ENCODE data around the gene ZNF431. TPM values are rescaled to one million over a fixed set of nuclear protein-coding genes. Genes with fewer than 3 reads are reported as not detected.
"Not testable (repeated sequence)": the region's sequence is repeated elsewhere in the genome, so short reads cannot be mapped to it uniquely, and the experiment has no call there.

ZNF431 gene
- polyA plus RNA-seq, 1 experiment, result 4.0 TPM

DNA sequence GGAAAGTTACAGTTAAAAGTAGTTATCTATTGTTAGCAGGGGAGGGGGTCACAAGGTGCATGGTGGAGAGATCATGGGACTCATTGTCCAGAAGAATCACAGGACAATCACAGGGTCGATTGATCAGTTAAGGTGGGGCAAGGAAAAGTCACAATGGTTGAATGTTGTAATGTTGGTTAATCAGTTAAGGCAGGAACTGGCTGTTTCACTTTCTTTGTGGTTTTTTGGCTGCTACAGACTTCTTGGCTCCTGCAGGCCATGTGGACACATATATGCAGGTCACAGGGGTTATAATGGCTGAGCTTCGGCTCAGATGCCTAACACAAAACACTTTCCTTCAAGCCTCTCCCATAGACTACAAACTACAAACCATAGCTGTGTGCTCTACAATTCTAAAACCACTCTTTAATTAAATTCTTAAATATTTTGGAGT lies 6.9 kb upstream of the ZNF431 start:
- Histone ChIP-seq H3K4me3 (ENCODE audit: low read depth, low read length) (no peak overlapping the region), H3K27me3 (ENCODE audit: control insufficient read depth, insufficient read depth, low read length) (no peaks in the 10 kb centered on the region), H3K36me3 (ENCODE audit: control insufficient read depth, insufficient read depth, low read length) (no peaks in the 10 kb centered on the region)
- CTCF ChIA-PET, result no interaction called here
- TF ChIP-seq, protein P1, sequence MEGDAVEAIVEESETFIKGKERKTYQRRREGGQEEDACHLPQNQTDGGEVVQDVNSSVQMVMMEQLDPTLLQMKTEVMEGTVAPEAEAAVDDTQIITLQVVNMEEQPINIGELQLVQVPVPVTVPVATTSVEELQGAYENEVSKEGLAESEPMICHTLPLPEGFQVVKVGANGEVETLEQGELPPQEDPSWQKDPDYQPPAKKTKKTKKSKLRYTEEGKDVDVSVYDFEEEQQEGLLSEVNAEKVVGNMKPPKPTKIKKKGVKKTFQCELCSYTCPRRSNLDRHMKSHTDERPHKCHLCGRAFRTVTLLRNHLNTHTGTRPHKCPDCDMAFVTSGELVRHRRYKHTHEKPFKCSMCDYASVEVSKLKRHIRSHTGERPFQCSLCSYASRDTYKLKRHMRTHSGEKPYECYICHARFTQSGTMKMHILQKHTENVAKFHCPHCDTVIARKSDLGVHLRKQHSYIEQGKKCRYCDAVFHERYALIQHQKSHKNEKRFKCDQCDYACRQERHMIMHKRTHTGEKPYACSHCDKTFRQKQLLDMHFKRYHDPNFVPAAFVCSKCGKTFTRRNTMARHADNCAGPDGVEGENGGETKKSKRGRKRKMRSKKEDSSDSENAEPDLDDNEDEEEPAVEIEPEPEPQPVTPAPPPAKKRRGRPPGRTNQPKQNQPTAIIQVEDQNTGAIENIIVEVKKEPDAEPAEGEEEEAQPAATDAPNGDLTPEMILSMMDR (IDR thresholded peaks at IDR 0.05; ENCODE audit: insufficient read depth, low read depth, low read length), result no peak
- POLR2A ChIA-PET, result no interaction called here
- DNase-seq (ENCODE audit: low read depth), result no peak

DNA sequence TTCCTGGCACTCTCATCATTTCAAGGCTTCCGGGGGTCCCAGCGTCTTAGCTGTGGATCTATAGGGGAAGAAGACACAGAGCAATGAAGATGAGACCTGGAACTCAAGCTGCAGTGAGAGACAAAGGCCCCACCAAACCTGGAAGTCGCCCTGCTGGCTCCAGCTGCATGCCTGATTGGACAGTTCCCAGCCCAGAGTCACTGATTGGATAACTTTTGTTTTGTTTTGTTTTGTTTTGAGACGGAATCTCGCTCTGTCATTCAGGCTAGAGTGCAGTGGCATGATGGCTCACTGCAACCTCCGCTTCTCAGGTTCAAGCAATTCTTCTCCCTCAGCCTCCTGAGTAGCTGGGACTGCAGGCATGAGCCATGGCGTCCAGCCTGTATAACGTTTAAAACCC lies 6.4 kb upstream of the ZNF431 start:
- no peak for DNase-seq (ENCODE audit: low read depth)
- no peaks in the 10 kb centered on the region for H3K27me3 ChIP-seq (ENCODE audit: control insufficient read depth, insufficient read depth, low read length)
- CTCF ChIA-PET, result no interaction called here

DNA sequence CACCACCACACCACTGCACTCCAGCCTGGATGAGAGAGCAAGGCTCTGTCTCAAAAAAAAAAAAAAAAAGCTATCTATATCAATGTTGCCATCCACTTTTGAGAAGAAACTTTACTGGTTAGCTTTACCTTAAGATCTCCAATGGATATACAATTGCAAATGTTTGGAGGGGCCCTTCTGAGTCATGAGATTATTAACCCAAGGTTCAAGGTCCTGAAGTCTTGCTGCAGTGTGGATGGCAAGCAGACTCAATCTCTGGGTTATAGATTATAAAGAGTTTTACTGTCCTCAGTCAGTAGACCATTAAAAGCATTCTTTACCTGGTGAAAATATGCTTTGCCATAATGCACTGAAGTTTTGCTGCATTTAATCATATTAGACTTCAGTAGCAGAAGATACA lies 3.7 kb upstream of the ZNF431 start:
- TF ChIP-seq, protein P1 (IDR thresholded peaks at IDR 0.05; ENCODE audit: insufficient read depth, low read depth, low read length), result no peak
- no peaks in the 10 kb centered on the region for H3K36me3 ChIP-seq (ENCODE audit: control insufficient read depth, insufficient read depth, low read length)
- H3K27me3 ChIP-seq (ENCODE audit: control insufficient read depth, insufficient read depth, low read length), result no peaks in the 10 kb centered on the region
- no peak overlapping the region for H3K4me3 ChIP-seq (ENCODE audit: low read depth, low read length)
- CTCF ChIA-PET, result interaction anchor here (0.6 kb wide), 1 partner anchor 11 kb away, joined by 3 read pairs; no protein-coding TSS in a partner anchor
- POLR2A ChIA-PET, result no interaction called here
- DNase-seq (ENCODE audit: low read depth), result no peak

More for the DNA sequence above, 6.4 kb upstream of the ZNF431 start:
- Histone ChIP-seq H3K36me3 (ENCODE audit: control insufficient read depth, insufficient read depth, low read length) (no peaks in the 10 kb centered on the region), H3K4me3 (ENCODE audit: low read depth, low read length) (no peak overlapping the region)
- POLR2A ChIA-PET, result no interaction called here
- TF ChIP-seq, protein P1 (IDR thresholded peaks at IDR 0.05; ENCODE audit: insufficient read depth, low read depth, low read length), result no peak

DNA sequence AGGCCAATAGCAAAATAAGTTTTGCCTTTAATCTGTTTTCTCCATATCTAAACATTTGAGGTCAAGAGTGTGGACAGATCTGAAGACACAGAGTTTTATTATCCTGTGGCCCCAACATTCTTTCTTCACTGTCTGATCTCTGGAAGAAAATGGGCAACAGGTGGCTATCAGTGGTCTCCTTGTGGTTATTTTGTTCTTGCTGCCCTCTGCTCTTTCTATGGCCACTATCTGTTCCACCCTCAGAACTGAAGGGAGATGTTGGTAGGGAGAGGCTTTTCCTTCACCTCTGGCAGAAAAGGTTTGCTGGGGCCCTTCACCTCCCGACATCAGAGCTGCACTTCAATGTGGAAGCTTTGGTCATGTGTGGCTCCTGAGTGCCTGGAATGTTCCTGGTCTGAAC lies 834 bp upstream of the ZNF431 start:
- POLR2A ChIA-PET; H3K27me3 ChIP-seq (ENCODE audit: control insufficient read depth, insufficient read depth, low read length); H3K36me3 ChIP-seq (ENCODE audit: control insufficient read depth, insufficient read depth, low read length); CTCF ChIA-PET; DNase-seq (ENCODE audit: low read depth); H3K4me3 ChIP-seq (ENCODE audit: low read depth, low read length): not testable (repeated sequence)

DNA sequence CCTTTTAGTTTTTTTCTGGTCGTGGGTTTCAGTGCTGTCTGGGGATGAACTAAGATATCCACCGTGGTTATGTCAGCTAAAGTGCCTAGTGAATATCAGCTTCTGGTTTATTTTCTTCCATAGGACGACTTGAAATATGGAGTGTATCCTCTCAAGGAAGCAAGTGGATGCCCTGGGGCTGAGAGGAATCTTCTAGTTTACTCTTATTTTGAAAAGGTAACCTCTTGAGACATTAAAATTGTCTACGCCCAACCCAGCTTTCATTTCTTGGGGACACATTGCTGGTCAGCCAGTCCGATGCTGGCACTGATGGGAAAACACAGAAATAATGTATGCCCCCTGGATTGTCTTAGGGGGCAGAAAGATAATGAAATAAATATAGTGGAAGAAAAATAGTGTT lies 1.6 kb downstream of the ZNF431 start:
- TF ChIP-seq, protein P1 (IDR thresholded peaks at IDR 0.05; ENCODE audit: insufficient read depth, low read depth, low read length), result no peak

DNA sequence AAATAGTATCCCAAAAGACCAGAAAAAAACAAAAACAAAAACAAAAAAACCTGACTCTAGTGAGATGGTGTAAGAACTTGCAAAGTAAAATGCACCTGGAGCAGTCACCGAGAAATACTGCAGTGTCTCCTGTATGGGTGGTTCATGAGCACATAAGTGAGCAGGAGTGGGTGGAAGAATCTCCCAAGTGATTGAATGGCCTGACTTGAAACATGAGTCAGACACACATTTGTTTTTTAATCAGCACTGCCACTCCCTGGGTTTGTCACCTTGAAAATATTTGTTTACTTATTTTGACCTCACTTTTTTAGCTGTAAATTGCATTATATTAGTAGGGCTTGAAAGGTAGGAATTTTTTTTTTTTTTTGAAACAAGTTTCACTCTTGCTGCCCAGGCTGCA lies 2.0 kb downstream of the ZNF431 start:
- POLR2A ChIA-PET, result no interaction called here
- TF ChIP-seq, protein P1 (IDR thresholded peaks at IDR 0.05; ENCODE audit: insufficient read depth, low read depth, low read length), result no peak
- no peak for DNase-seq (ENCODE audit: low read depth)
- no peaks in the 10 kb centered on the region for H3K27me3 ChIP-seq (ENCODE audit: control insufficient read depth, insufficient read depth, low read length)
- H3K4me3 ChIP-seq (ENCODE audit: low read depth, low read length), result no peak overlapping the region
- H3K36me3 ChIP-seq (ENCODE audit: control insufficient read depth, insufficient read depth, low read length), result no peaks in the 10 kb centered on the region
- CTCF ChIA-PET, result no interaction called here

More for the DNA sequence above, 1.6 kb downstream of the ZNF431 start:
- DNase-seq (ENCODE audit: low read depth), result no peak
- Histone ChIP-seq H3K27me3 (ENCODE audit: control insufficient read depth, insufficient read depth, low read length) (no peaks in the 10 kb centered on the region), H3K36me3 (ENCODE audit: control insufficient read depth, insufficient read depth, low read length) (no peaks in the 10 kb centered on the region), H3K4me3 (ENCODE audit: low read depth, low read length) (no peak overlapping the region)
- ChIA-PET CTCF (no interaction called here), POLR2A (no interaction called here)
